Hepatocyte (in vitro differentiated cells): ENCODE measurements around the gene LINGO1. TPM values are rescaled to one million over a fixed set of nuclear protein-coding genes. Genes with fewer than 3 reads are reported as not detected.

ENCODE experiments used
- DNase-seq: peaks from one replicate; pipeline ENCODE4 v3.0.0-alpha.2; 2016; ENCODE audit warnings: low spot score
- H2AFZ ChIP-seq: fragments of 200-600 bp; sonication (generic); 2 replicates; pipeline ENCODE4 v1.6.0; 2016; ENCODE audit warnings: antibody characterized with exemption, mild to moderate bottlenecking
- H3K27ac ChIP-seq: fragments of 200-600 bp; sonication (generic); 2 replicates; pipeline ENCODE4 v1.5.1; 2016; ENCODE audit warnings: mild to moderate bottlenecking
- H3K27me3 ChIP-seq: fragments of 200-600 bp; sonication (generic); 2 replicates; pipeline ENCODE4 v1.6.1; 2016
- H3K36me3 ChIP-seq: fragments of 200-600 bp; sonication (generic); replicated peaks from 2 replicates; pipeline ENCODE4 v1.5.1; 2016; ENCODE audit warnings: low read depth; ENCODE audit not compliant: insufficient read depth
- H3K4me1 ChIP-seq: fragments of 200-600 bp; sonication (generic); 2 replicates; pipeline ENCODE4 v1.5.1; 2016; ENCODE audit warnings: mild to moderate bottlenecking, moderate library complexity; ENCODE audit not compliant: insufficient read depth
- H3K4me2 ChIP-seq: fragments of 200-600 bp; sonication (generic); 2 replicates; pipeline ENCODE4 v1.6.0; 2016
- H3K4me3 ChIP-seq: fragments of 200-600 bp; sonication (generic); 2 replicates; pipeline ENCODE4 v1.5.1; 2016; ENCODE audit warnings: mild to moderate bottlenecking
- H3K79me2 ChIP-seq: fragments of 200-600 bp; sonication (generic); 2 replicates; pipeline ENCODE4 v1.6.0; 2017; ENCODE audit warnings: mild to moderate bottlenecking
- H3K9me2 ChIP-seq: fragments of 200-600 bp; sonication (generic); replicated peaks from 2 replicates; pipeline ENCODE4 v1.6.0; 2017; ENCODE audit warnings: mild to moderate bottlenecking; ENCODE audit not compliant: insufficient read depth
- H3K9me3 ChIP-seq: fragments of 200-600 bp; sonication (generic); 2 replicates; pipeline ENCODE4 v1.5.1; 2016; ENCODE audit warnings: low read depth, mild to moderate bottlenecking
- H4K20me1 ChIP-seq: fragments of 200-600 bp; sonication (generic); 2 replicates; pipeline ENCODE4 v1.6.0; 2016; ENCODE audit warnings: mild to moderate bottlenecking; ENCODE audit not compliant: insufficient read depth, poor library complexity, severe bottlenecking
- EZH2 ChIP-seq: fragments of 200-600 bp; sonication (generic); IDR thresholded peaks from 2 replicates; pipeline ENCODE4 v1.6.1; 2016; ENCODE audit warnings: antibody characterized with exemption, mild to moderate bottlenecking, borderline replicate concordance
- EZH2phosphoT487 ChIP-seq: fragments of 200-600 bp; sonication (generic); IDR thresholded peaks from one replicate; pipeline ENCODE4 v1.6.1; 2018; ENCODE audit warnings: antibody characterized with exemption, mild to moderate bottlenecking, low read depth, moderate library complexity; ENCODE audit not compliant: unreplicated experiment, severe bottlenecking
- WGBS: methylation state at CpG from one replicate; pipeline ENCODE4 v1.1.6; 2016; ENCODE audit warnings: low lambda C conversion rate; ENCODE audit errors: missing lambda C conversion rate; 5-methylcytosine and 5-hydroxymethylcytosine counted together
- polyA plus RNA-seq: library from polyadenylated mRNA; unstranded; fragments of >200 nt; fragmentation: Nextera tagmentation; extraction: Ambion mirVana; gene quantifications from 2 replicates; pipeline ENCODE4 v1.2.1, GENCODE V29; 2016
- total RNA-seq: library from RNA; depleted of rRNA; stranded (reverse); fragments of >200 nt; gene quantifications from 2 replicates; pipeline ENCODE4 v1.2.3, GENCODE V29; 2014
- TF ChIP-seq, protein P1 (sequence below): fragments of 200-600 bp; sonication (generic); IDR thresholded peaks from 2 replicates; pipeline ENCODE4 v1.5.1; 2016; ENCODE audit warnings: antibody characterized with exemption, mild to moderate bottlenecking; ENCODE audit not compliant: poor library complexity

Gene LINGO1
- total and polyA plus RNA-seq, 2 experiments from 2014 or later, result 4.3 to 5.1 TPM

DNA sequence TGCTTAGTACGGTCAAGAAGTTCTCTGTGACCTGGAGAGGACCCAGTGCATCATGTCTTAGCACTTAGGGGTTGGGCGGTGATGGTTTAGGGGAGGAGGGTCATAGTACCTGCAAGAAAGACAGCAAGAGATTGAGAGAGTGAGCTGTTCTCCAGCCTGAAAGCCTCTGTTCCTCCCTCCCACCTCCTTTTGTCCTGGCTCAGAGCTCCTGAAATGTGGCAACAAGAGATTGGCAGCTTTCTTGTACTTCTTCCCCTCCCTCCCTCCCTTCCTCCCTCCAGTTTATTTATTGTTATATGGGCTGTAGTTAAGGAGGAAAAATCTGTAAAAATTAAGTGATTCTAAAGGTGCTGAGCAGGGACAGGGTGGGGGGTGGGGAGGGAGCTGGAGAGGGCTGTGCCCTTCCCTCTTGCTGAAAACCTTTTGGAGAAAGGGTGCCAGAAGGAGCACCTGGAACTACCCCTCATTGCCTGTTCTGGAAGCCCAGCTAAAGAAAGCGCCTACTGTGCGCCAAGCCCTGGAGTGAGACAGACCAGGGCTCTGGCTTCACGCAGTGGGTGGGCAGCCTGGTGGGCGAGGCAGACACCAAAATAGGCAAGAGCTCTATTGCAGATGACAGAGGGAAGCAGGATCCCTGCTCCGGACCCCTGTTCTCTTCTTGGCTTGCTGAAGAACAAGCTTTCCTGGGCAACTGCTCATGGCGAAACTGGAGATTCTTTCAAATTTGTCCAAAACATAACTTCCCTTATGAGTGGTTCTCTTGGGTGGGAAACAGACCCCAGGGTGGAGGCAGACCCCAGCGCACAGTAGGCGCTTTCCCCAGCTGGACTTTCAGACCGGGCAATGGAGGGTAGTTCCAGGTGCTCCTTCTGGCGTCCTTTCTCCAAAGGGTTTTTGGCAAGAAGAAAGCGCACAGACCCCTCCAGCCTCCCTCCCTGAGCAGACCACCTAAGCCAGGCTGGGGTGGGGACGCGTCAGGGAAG lies 35.6 kb downstream of the LINGO1 start:
- no peak overlapping the region for H3K4me3 ChIP-seq
- DNase-seq, result no peak
- no peak overlapping the region for H2AFZ ChIP-seq
- H3K36me3 ChIP-seq, result no peaks in the 10 kb centered on the region
- no peak overlapping the region for H3K27ac ChIP-seq
- H4K20me1 ChIP-seq, result no peaks in the 10 kb centered on the region
- H3K4me2 ChIP-seq, result no peak overlapping the region
- H3K9me2 ChIP-seq, result no peaks in the 10 kb centered on the region
- no peaks in the 10 kb centered on the region for H3K9me3 ChIP-seq
- H3K27me3 ChIP-seq, result no peaks in the 10 kb centered on the region
- no peaks in the 10 kb centered on the region for H3K4me1 ChIP-seq
- 87% methylated on average over 15 of the region's 15 CpGs for WGBS
- TF ChIP-seq EZH2phosphoT487, result no peak
- TF ChIP-seq, protein P1, sequence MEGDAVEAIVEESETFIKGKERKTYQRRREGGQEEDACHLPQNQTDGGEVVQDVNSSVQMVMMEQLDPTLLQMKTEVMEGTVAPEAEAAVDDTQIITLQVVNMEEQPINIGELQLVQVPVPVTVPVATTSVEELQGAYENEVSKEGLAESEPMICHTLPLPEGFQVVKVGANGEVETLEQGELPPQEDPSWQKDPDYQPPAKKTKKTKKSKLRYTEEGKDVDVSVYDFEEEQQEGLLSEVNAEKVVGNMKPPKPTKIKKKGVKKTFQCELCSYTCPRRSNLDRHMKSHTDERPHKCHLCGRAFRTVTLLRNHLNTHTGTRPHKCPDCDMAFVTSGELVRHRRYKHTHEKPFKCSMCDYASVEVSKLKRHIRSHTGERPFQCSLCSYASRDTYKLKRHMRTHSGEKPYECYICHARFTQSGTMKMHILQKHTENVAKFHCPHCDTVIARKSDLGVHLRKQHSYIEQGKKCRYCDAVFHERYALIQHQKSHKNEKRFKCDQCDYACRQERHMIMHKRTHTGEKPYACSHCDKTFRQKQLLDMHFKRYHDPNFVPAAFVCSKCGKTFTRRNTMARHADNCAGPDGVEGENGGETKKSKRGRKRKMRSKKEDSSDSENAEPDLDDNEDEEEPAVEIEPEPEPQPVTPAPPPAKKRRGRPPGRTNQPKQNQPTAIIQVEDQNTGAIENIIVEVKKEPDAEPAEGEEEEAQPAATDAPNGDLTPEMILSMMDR, result no peak
- H3K79me2 ChIP-seq, result no peaks in the 10 kb centered on the region

DNA sequence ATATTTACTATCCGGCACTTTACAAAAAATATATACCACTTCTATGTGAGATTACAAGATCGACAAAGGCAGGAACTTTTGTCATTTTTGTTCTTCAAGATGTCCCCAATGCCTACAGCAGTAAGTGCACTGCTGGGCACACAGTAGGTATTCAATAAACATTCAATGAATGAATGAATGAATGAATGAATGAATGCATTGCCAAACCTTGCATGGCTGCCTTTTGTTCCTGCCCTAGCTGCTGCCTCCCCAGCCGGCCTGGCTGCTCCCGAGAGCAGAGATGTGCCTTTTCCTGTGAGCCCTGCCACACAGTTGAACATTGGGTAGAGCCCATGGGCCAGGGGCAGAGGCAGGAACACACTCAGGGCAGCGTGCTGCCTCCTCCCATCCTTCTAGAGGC lies 37.5 kb downstream of the LINGO1 start:
- no peak overlapping the region for H2AFZ ChIP-seq
- H3K9me2 ChIP-seq, result no peaks in the 10 kb centered on the region
- 94% methylated on average over 5 of the region's 5 CpGs for WGBS
- H3K27ac ChIP-seq, result no peak overlapping the region
- H3K27me3 ChIP-seq, result no peaks in the 10 kb centered on the region
- H3K36me3 ChIP-seq, result no peaks in the 10 kb centered on the region
- TF ChIP-seq, protein P1, result no peak
- TF ChIP-seq EZH2, result no peak
- no peak for TF ChIP-seq EZH2phosphoT487
- no peaks in the 10 kb centered on the region for H4K20me1 ChIP-seq
- H3K79me2 ChIP-seq, result no peaks in the 10 kb centered on the region
- no peak overlapping the region for H3K4me2 ChIP-seq
- no peak overlapping the region for H3K4me3 ChIP-seq
- no peaks in the 10 kb centered on the region for H3K9me3 ChIP-seq
- DNase-seq, result no peak
- no peaks in the 10 kb centered on the region for H3K4me1 ChIP-seq

DNA sequence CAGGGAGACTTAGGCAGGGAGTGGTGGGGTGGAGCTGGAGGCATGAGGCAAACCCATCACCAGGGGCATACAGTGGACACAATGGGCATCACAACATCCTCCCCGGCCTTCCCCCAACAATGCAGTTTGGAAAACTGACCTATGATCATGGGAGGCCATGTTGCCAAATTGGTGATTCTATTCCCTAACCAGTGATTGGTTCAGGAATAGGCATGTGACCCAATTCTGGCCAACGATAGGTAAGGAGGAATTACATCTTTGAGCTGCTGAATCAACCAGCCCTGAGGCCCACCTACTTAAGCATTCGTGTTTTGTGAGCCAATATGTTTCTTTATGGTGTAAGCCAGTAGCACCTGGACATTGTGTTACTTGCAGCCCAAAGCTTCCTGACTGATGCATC lies 40.0 kb downstream of the LINGO1 start:
- H3K36me3 ChIP-seq, result no peaks in the 10 kb centered on the region
- H3K9me3 ChIP-seq, result no peaks in the 10 kb centered on the region
- H3K4me1 ChIP-seq, result no peaks in the 10 kb centered on the region
- 63% methylated on average over 3 of the region's 3 CpGs for WGBS
- no peaks in the 10 kb centered on the region for H3K27me3 ChIP-seq
- TF ChIP-seq, protein P1, result no peak
- TF ChIP-seq EZH2, result no peak
- TF ChIP-seq EZH2phosphoT487, result no peak
- no peaks in the 10 kb centered on the region for H4K20me1 ChIP-seq
- no peak for DNase-seq
- H3K79me2 ChIP-seq, result no peaks in the 10 kb centered on the region
- no peak overlapping the region for H3K27ac ChIP-seq
- no peak overlapping the region for H2AFZ ChIP-seq
- no peak overlapping the region for H3K4me3 ChIP-seq
- no peaks in the 10 kb centered on the region for H3K9me2 ChIP-seq
- H3K4me2 ChIP-seq, result no peak overlapping the region
